HEK293T (cell line): ENCODE measurements around the gene KLHL6.
"Not testable (repeated sequence)": the region's sequence is repeated elsewhere in the genome, so short reads cannot be mapped to it uniquely, and the experiment has no call there.

Experiments used
- BHLHE40 ChIP-seq: fragments of 450-650 bp; IDR thresholded peaks from 2 replicates; pipeline ENCODE4 v1.6.1; 2016; ENCODE audit warnings: mild to moderate bottlenecking, moderate library complexity, borderline replicate concordance
- CTBP1 ChIP-seq: fragments of 450-650 bp; IDR thresholded peaks from 2 replicates; pipeline ENCODE4 v1.6.1; 2016; ENCODE audit warnings: borderline replicate concordance
- ELF4 ChIP-seq: fragments of 450-650 bp; IDR thresholded peaks from 2 replicates; pipeline ENCODE4 v1.6.1; 2017; ENCODE audit warnings: antibody characterized with exemption
- FOXA1 ChIP-seq: fragments of 450-650 bp; IDR thresholded peaks from 2 replicates; pipeline ENCODE4 v1.6.1; 2016; ENCODE audit warnings: mild to moderate bottlenecking
- FOXK2 ChIP-seq: fragments of 450-650 bp; IDR thresholded peaks from 2 replicates; pipeline ENCODE4 v1.6.1; 2016; ENCODE audit warnings: mild to moderate bottlenecking
- FOXM1 ChIP-seq: fragments of 450-650 bp; IDR thresholded peaks from 2 replicates; pipeline ENCODE4 v1.6.1; 2017; ENCODE audit warnings: mild to moderate bottlenecking, borderline replicate concordance
- LEF1 ChIP-seq: fragments of 450-650 bp; IDR thresholded peaks from 2 replicates; pipeline ENCODE4 v1.6.1; 2017; ENCODE audit warnings: mild to moderate bottlenecking, borderline replicate concordance
- NFRKB ChIP-seq: fragments of 450-650 bp; IDR thresholded peaks from 2 replicates; pipeline ENCODE4 v1.6.1; 2016; ENCODE audit warnings: mild to moderate bottlenecking, moderate library complexity
- SP1 ChIP-seq: fragments of 450-650 bp; IDR thresholded peaks from 2 replicates; pipeline ENCODE4 v1.6.1; 2017
- TARDBP ChIP-seq: fragments of 450-650 bp; IDR thresholded peaks from 2 replicates; pipeline ENCODE4 v1.6.1; 2016
- TF ChIP-seq, protein P1 (sequence below): fragments of 450-650 bp; IDR thresholded peaks from 2 replicates; pipeline ENCODE4 v1.6.1; 2016

DNA sequence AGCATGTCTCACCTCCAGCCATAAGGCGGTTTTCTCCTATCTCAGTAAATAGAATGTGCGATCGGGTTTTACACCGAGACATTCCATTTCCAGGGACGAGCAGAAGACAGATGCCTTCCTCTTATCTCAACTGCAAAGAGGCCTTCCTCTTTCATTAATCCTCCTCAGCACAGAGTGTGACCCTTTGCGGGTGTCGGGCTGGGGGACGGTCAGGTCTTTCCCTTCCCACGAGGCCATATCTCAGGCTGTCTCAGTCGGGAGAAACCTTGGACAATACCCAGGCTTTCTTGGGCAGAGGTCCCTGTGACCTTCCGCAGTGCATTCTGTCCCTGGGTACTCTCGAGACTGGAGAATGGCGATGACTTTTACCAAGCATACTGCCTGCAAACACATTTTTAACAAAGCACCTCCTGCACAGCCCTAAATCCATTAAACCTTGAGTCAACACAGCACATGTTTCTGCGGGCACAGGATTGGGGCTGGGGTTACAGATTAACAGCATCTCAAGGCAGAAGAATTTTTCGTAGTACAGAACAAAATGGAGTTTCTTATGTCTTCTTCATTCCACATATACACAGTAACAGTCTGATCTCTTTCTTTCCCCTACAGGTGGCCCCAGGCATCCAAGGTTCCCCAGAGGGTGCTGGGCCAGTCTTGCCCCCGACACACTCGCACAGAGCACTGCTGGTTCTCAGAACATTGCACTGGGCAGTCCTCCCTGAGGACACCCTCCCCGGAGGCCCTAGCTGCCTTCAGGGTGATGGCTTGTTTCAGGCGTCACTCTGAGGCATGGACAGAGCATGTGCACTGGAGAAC is 34.6 kb downstream of the KLHL6 start:
- TF ChIP-seq FOXM1, FOXA1, SP1, FOXK2, CTBP1, BHLHE40, NFRKB, ELF4, TARDBP, LEF1: not testable (repeated sequence)
- TF ChIP-seq, protein P1, sequence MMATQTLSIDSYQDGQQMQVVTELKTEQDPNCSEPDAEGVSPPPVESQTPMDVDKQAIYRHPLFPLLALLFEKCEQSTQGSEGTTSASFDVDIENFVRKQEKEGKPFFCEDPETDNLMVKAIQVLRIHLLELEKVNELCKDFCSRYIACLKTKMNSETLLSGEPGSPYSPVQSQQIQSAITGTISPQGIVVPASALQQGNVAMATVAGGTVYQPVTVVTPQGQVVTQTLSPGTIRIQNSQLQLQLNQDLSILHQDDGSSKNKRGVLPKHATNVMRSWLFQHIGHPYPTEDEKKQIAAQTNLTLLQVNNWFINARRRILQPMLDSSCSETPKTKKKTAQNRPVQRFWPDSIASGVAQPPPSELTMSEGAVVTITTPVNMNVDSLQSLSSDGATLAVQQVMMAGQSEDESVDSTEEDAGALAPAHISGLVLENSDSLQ = not testable (repeated sequence)
